Trophoblast cell (in vitro differentiated cells and primary cell): ENCODE measurements around the gene CCDC14.

Source experiments
- DNase-seq, 2 donors: peaks; one replicate each; pipeline ENCODE4 v3.0.0-alpha.2; 2016
- H2AFZ ChIP-seq: 2 replicates; pipeline ENCODE4 v1.6.1; 2013; ENCODE audit warnings: low read length, moderate library complexity, mild to moderate bottlenecking; ENCODE audit not compliant: insufficient read depth, poor library complexity
- H2AK5ac ChIP-seq: 2 replicates; pipeline ENCODE4 v1.6.1; 2013; ENCODE audit warnings: mild to moderate bottlenecking, low read length
- H2BK120ac ChIP-seq: 2 replicates; pipeline ENCODE4 v1.6.1; 2013; ENCODE audit warnings: low read length, mild to moderate bottlenecking, moderate library complexity; ENCODE audit not compliant: insufficient read depth, poor library complexity
- H2BK12ac ChIP-seq: 2 replicates; pipeline ENCODE4 v1.6.1; 2013; ENCODE audit warnings: mild to moderate bottlenecking, low read length, moderate library complexity
- H2BK5ac ChIP-seq: 2 replicates; pipeline ENCODE4 v1.6.1; 2013; ENCODE audit warnings: low read length, low read depth, moderate library complexity, mild to moderate bottlenecking; ENCODE audit not compliant: poor library complexity
- H3K14ac ChIP-seq: 2 replicates; pipeline ENCODE4 v1.6.1; 2013; ENCODE audit warnings: mild to moderate bottlenecking, low read length
- H3K18ac ChIP-seq: 2 replicates; pipeline ENCODE4 v1.6.1; 2013; ENCODE audit warnings: mild to moderate bottlenecking, low read length
- H3K23ac ChIP-seq: 2 replicates; pipeline ENCODE4 v1.6.1; 2013; ENCODE audit warnings: low read length
- H3K27ac ChIP-seq: 2 replicates; pipeline ENCODE4 v1.5.1; 2013; ENCODE audit warnings: low read depth, mild to moderate bottlenecking, inconsistent platforms, low read length, moderate library complexity
- H3K27me3 ChIP-seq: 2 replicates; pipeline ENCODE4 v1.6.1; 2013; ENCODE audit warnings: inconsistent platforms, mild to moderate bottlenecking, low read length, moderate library complexity; ENCODE audit not compliant: insufficient read depth
- H3K36me3 ChIP-seq, 2 experiments: 1 replicate in 1 of 2; 2 replicates in 1 of 2; pipeline ENCODE4 v1.6.1; 2013; ENCODE audit warnings: low read length in 2 of 2, mild to moderate bottlenecking in 2 of 2, moderate library complexity in 1 of 2; ENCODE audit not compliant: insufficient read depth in 2 of 2, control insufficient read depth in 1 of 2
- H3K4ac ChIP-seq: 2 replicates; pipeline ENCODE4 v1.6.1; 2013; ENCODE audit warnings: low read depth, mild to moderate bottlenecking, low read length, moderate library complexity
- H3K4me1 ChIP-seq, 2 experiments: 1 replicate in 1 of 2; 2 replicates in 1 of 2; pipeline ENCODE4 v1.6.1; 2013; ENCODE audit warnings: low read length in 2 of 2, mild to moderate bottlenecking in 2 of 2, moderate library complexity in 1 of 2; ENCODE audit not compliant: insufficient read depth in 2 of 2, control insufficient read depth in 1 of 2
- H3K4me2 ChIP-seq: 2 replicates; pipeline ENCODE4 v1.6.1; 2013; ENCODE audit warnings: inconsistent platforms, mild to moderate bottlenecking, low read length, moderate library complexity
- H3K4me3 ChIP-seq: 2 replicates; pipeline ENCODE4 v1.5.1; 2013; ENCODE audit warnings: mild to moderate bottlenecking, low read depth, low read length, inconsistent platforms
- H3K79me1 ChIP-seq: one replicate; pipeline ENCODE4 v1.6.1; 2013; ENCODE audit warnings: low read length
- H3K79me2 ChIP-seq: 2 replicates; pipeline ENCODE4 v1.6.1; 2013; ENCODE audit warnings: low read length, mild to moderate bottlenecking; ENCODE audit not compliant: control insufficient read depth, insufficient read depth, poor library complexity
- H3K9ac ChIP-seq: 2 replicates; pipeline ENCODE4 v1.6.1; 2013; ENCODE audit warnings: mild to moderate bottlenecking, low read length
- H3K9me3 ChIP-seq: 2 replicates; pipeline ENCODE4 v1.6.1; 2013; ENCODE audit warnings: low read depth, mild to moderate bottlenecking, control low read depth, inconsistent platforms, low read length; ENCODE audit not compliant: insufficient read depth
- H4K12ac ChIP-seq: 2 replicates; pipeline ENCODE4 v1.6.1; 2013; ENCODE audit warnings: low read depth, mild to moderate bottlenecking, low read length, moderate library complexity
- H4K8ac ChIP-seq: 2 replicates; pipeline ENCODE4 v1.6.1; 2013; ENCODE audit warnings: low read depth, mild to moderate bottlenecking, low read length, moderate library complexity
- H4K91ac ChIP-seq: one replicate; pipeline ENCODE4 v1.6.1; 2013; ENCODE audit warnings: low read depth, mild to moderate bottlenecking, low read length, moderate library complexity
- WGBS: extraction: QIAGEN DNeasy Blood & Tissue Kit; methylation state at CpG from one replicate; pipeline ENCODE4 v1.1.7; 2013; ENCODE audit warnings: missing lambda C conversion rate; ENCODE audit not compliant: insufficient read length, insufficient coverage; ENCODE audit errors: extremely low coverage; 5-methylcytosine and 5-hydroxymethylcytosine counted together

CCDC14 gene

DNA sequence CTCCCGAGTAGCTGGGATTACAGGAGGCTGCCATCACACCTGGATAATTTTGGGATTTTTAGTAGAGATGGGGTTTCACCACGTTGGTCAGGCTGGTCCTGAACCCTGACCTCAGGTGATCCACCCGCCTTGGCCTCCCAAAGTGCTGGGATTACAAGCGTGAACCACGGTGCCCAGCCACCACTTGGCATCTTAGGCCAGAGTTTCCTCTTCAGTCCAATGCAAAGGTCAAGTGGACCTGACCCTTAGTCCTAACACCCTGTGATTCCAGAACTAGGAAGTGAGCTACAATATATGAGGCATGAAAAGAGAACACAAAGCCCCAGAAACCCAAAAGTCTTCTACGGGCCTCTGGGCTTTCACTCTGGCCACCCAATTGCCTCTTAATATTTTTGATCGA lies 82.2 kb downstream of the CCDC14 start:
- Histone ChIP-seq H2AK5ac (no peak overlapping the region), H3K9me3 (no peaks in the 10 kb centered on the region), H4K91ac (no peak overlapping the region), H3K4me2 (no peak overlapping the region), H4K12ac (no peak overlapping the region), H3K14ac (no peak overlapping the region), H4K8ac (no peak overlapping the region), H3K27me3 (no peaks in the 10 kb centered on the region), H3K4me3 (no peak overlapping the region), H3K4me1 (peaks cover 9 to 18% of the 10 kb centered on the region in 2 experiments), H2BK12ac (no peak overlapping the region), H3K79me1 (peaks cover 2% of the 10 kb centered on the region), H3K23ac (no peak overlapping the region), H3K18ac (no peak overlapping the region), H3K9ac (no peak overlapping the region), H2BK120ac (no peak overlapping the region), H3K27ac (no peak overlapping the region), H3K36me3 (no peaks in the 10 kb centered on the region), H2AFZ (no peak overlapping the region), H2BK5ac (no peak overlapping the region), H3K79me2 (peaks cover 3% of the 10 kb centered on the region), H3K4ac (no peak overlapping the region)
- DNase-seq = no peak
- no CpG with 5 or more reads among the region's 7 CpGs for WGBS

DNA sequence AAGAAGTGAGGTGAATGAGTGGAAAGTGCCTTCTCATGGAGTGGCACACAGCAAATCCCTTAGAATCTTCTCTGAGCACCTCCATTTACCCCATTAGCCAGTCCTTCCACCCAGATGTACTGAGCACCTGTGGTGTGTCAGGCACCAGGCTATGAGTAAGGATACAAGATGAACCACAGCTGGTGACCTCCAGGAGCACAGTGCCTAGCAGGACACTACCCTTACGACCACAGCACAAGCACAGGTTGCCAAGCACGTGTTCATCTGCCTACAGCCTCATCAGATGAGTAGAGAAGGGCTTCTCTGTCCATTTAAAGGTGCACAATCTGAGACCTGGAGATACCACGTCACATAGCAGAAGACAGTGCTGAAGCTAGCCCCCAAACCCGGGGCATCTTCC lies 83.1 kb downstream of the CCDC14 start:
- Histone ChIP-seq H3K36me3 (no peaks in the 10 kb centered on the region), H4K12ac (no peak overlapping the region), H2BK12ac (no peak overlapping the region), H3K4ac (no peak overlapping the region), H4K91ac (no peak overlapping the region), H4K8ac (no peak overlapping the region), H3K14ac (no peak overlapping the region), H2AK5ac (no peak overlapping the region), H3K9me3 (no peaks in the 10 kb centered on the region), H2BK5ac (no peak overlapping the region), H2AFZ (no peak overlapping the region), H3K27ac (no peak overlapping the region), H3K4me2 (no peak overlapping the region), H2BK120ac (no peak overlapping the region), H3K79me2 (peaks cover 2% of the 10 kb centered on the region), H3K4me3 (no peak overlapping the region), H3K79me1 (no peaks in the 10 kb centered on the region), H3K4me1 (peaks cover 6 to 12% of the 10 kb centered on the region in 2 experiments), H3K23ac (no peak overlapping the region), H3K27me3 (no peaks in the 10 kb centered on the region), H3K18ac (no peak overlapping the region), H3K9ac (no peak overlapping the region)
- WGBS = no CpG with 5 or more reads among the region's 4 CpGs
- no peak for DNase-seq

DNA sequence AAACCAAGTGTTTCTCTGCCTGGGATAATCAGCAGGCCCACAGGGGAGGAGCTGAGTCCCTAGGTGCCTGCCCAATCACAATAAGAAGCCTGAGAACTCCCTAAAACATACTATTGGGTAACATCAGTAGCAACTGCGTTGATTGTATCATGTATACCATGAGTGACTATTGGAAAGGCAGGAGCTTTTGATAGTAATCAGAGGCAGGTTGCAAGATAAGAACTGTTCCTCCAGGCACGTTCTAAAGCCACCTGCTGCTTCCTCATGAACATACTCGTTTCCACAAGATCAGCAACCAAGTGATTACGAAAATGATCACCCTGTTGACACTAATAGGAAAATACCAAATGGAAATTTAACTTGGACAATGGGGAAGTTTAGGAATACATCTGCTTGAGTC lies 83.6 kb downstream of the CCDC14 start:
- H3K79me1 ChIP-seq = no peaks in the 10 kb centered on the region
- peak; percentile 72 to 86 for DNase-seq

DNA sequence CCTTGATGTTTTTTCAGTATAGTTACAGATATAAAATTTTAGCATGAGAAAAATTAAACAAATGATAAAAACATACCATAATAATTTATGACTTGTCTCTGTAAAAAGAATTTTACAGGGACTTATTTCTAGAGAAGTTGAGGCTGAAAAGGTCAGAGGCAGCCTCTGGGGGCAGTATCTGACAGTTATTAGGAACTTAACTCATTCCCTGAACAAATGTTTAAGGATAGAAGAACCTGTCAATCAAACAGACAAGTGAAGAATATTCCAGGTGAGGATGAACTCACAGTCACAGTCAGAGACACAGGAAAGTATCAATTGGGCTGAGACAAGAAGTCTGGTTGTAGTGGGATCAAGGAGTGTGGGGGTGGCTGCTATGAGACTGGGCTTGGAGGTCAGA lies 84.2 kb downstream of the CCDC14 start:
- Histone ChIP-seq H3K18ac (no peak overlapping the region), H2AK5ac (no peak overlapping the region), H2BK12ac (peak overlapping the region; percentile 3), H3K4me1 (peaks cover 2 to 6% of the 10 kb centered on the region in 2 experiments), H3K4me2 (no peak overlapping the region), H3K14ac (no peak overlapping the region), H4K8ac (no peak overlapping the region), H3K4me3 (no peak overlapping the region), H3K36me3 (no peaks in the 10 kb centered on the region), H3K9ac (no peak overlapping the region), H3K9me3 (no peaks in the 10 kb centered on the region), H3K79me1 (no peaks in the 10 kb centered on the region), H4K91ac (no peak overlapping the region), H3K79me2 (peaks cover 2% of the 10 kb centered on the region), H3K23ac (no peak overlapping the region), H4K12ac (no peak overlapping the region), H3K27me3 (no peaks in the 10 kb centered on the region), H3K4ac (no peak overlapping the region), H2BK120ac (no peak overlapping the region), H3K27ac (no peak overlapping the region), H2BK5ac (no peak overlapping the region), H2AFZ (no peak overlapping the region)
- DNase-seq = peak in 1 of 2 donors; percentile 21

More for the DNA sequence above, 83.6 kb downstream of the CCDC14 start:
- no peak overlapping the region for H2BK12ac ChIP-seq
- no peak overlapping the region for H4K8ac ChIP-seq
- no peaks in the 10 kb centered on the region for H3K36me3 ChIP-seq
- no peaks in the 10 kb centered on the region for H3K27me3 ChIP-seq
- no peak overlapping the region for H3K14ac ChIP-seq
- peaks cover 2 to 10% of the 10 kb centered on the region in 2 experiments for H3K4me1 ChIP-seq
- H2BK120ac ChIP-seq = no peak overlapping the region
- no peak overlapping the region for H3K27ac ChIP-seq
- H3K4me2 ChIP-seq = no peak overlapping the region
- H3K9ac ChIP-seq = no peak overlapping the region
- no peaks in the 10 kb centered on the region for H3K9me3 ChIP-seq
- no peak overlapping the region for H4K12ac ChIP-seq
- H2BK5ac ChIP-seq = no peak overlapping the region
- no peak overlapping the region for H3K4me3 ChIP-seq
- no peak overlapping the region for H2AK5ac ChIP-seq
- H3K18ac ChIP-seq = no peak overlapping the region
- H4K91ac ChIP-seq = no peak overlapping the region
- no peak overlapping the region for H3K23ac ChIP-seq
- H3K79me2 ChIP-seq = peaks cover 2% of the 10 kb centered on the region
- WGBS = no CpG with 5 or more reads among the region's 4 CpGs
- no peak overlapping the region for H3K4ac ChIP-seq
- H2AFZ ChIP-seq = no peak overlapping the region
